Activated naive CD8-positive, alpha-beta T cell treated with anti-CD3 and anti-CD28 coated beads, Interleukin-2, amount 50 U/mL, for 16 hours (primary cell): Measurements from ENCODE around the gene SSR4.

Experiments
- DNase-seq: peaks from one replicate; pipeline ENCODE4 v3.0.0-alpha.2; 2020; ENCODE audit warnings: low read depth, low spot score

SSR4 gene

GRCh38 chrX:153769158-153769864 lies 25.2 kb upstream of the SSR4 start:
- no peak for DNase-seq

- DNase-seq = no peak
Measured at GRCh38 chrX:153769865-153770600, 24.4 kb upstream of the SSR4 start.

DNA sequence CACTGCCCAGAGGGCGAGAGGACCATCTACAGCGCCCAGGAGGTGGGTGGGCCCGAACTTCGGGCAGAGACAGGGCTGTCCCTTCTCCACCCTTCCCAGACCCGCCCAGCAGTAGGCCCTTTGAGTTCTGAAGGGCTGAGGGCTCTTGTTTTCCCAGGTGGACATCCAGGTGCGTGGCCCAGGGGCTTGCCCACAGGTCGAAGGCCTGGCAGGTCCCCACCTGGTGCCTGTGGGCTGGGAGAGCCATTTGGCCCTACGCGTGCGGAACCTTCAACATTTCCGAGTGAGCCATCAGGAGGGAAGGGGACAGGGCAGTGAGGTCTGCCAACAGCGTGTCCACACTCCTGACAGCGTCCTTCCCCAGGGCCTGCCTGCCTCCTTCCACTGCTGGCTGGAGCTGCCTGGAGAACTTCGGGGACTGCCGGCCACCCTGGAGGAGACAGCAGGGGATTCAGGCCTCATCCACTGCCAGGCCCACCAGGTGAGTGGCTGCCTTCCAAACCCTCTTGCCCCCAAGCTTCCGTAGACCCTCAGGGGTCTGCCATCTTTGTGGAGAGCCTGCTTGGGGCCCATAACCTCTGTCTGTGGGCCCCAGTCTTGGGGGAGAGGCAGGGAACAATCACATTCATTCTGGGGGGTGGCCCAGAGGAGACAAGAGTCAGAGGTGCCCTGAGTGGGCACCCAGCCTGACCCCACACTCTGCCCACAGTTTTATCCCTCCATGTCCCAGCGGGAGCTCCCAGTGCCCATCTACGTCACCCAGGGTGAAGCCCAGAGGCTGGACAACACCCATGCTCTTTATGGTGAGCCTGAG lies 23.7 kb upstream of the SSR4 start:
- DNase-seq = no peak

- no peak for DNase-seq
Measured at GRCh38 chrX:153771415-153772315, 22.8 kb upstream of the SSR4 start.

- no peak for DNase-seq
Measured at GRCh38 chrX:153772316-153773217, 21.9 kb upstream of the SSR4 start.

DNA sequence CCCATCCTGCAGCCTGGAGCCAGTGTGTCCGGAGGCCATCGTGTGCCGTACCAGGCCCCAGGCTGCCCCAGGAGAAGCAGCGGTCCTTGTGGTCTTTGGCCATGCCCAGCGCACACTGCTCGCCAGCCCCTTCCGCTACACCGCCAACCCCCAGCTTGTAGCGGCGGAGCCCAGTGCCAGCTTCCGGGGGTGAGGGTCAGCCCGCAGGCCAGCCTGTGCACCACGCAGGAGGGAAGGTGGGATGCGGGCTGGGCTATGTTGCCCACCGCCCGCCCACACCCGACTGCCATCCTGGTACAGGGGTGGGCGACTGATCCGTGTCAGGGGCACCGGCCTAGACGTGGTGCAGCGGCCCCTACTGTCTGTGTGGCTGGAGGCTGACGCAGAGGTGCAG lies 21.3 kb upstream of the SSR4 start:
- DNase-seq = no peak

- DNase-seq = no peak
Measured at GRCh38 chrX:153773741-153774575, 20.5 kb upstream of the SSR4 start.

DNA sequence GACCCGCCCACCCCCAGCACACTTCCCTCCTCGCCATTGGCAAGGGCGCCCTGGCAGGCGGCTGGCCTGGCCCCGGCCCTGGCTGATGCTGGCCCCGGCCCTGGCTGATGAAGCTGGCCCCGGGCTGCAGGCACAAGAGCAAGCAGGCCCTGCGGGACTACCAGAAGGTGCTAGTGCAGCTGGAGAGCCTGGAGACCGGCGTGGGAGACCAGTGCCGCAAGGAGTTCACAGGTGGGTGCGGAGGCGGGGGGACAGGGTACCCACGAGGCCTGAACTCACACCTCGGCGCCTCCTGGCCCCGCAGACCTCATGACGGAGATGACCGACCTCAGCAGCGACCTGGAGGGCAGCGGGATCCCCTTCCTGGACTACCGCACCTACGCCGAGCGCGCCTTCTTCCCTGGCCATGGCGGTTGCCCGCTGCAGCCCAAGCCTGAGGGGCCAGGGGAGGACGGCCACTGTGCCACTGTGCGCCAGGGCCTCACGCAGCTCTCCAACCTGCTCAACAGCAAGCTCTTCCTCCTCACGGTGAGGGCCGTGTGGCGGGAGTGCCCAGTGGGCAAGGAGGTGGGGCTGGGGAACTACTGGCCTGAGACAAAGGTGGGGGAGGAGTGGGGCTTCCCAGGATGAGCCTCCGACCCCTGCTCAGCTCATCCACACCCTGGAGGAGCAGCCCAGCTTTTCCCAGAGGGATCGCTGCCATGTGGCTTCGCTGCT lies 19.7 kb upstream of the SSR4 start:
- no peak for DNase-seq

- no peak for DNase-seq
Measured at GRCh38 chrX:153775293-153776119, 19.0 kb upstream of the SSR4 start.

DNA sequence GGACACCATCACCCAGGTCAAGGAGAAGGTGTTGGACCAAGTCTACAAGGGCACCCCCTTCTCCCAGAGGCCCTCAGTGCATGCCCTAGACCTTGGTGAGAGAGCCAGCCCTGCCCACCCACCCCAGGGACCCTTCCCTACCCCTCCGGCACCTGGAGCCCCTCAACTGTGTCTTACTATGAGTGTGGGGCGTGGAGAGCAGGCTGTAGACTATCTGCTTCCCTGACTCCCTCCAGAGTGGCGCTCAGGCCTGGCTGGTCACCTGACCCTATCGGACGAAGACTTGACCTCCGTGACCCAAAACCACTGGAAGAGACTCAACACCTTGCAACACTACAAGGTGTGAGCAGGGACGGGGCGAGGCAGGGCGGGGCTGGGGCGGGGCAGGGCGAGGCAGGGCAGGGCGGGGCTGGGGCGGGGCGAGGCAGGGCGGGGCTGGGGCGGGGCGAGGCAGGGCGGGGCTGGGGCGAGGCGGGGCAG lies 18.3 kb upstream of the SSR4 start:
- no peak for DNase-seq

GRCh38 chrX:153776611-153777045 lies 17.8 kb upstream of the SSR4 start:
- no peak for DNase-seq

GRCh38 chrX:153777261-153778090 lies 17.0 kb upstream of the SSR4 start:
- DNase-seq = no peak

- DNase-seq = no peak
Measured at GRCh38 chrX:153778181-153778580, 16.3 kb upstream of the SSR4 start.

- DNase-seq = no peak
Measured at GRCh38 chrX:153778684-153779101, 15.8 kb upstream of the SSR4 start.

- no peak for DNase-seq
Measured at GRCh38 chrX:153779891-153780677, 14.4 kb upstream of the SSR4 start.
